Nucleus accumbens (tissue), 56 donors: ENCODE results near the gene LENG8.
A peak's percentile ranks its signal among the peaks of the same experiment; 100 is the strongest.
"Not testable (repeated sequence)": the region's sequence is repeated elsewhere in the genome, so short reads cannot be mapped to it uniquely, and the experiment has no call there.

Experiments
- DNase-seq, 56 donors: peaks; one replicate each; lab custom pipeline; 2025; lab: John Stamatoyannopoulos, UW

LENG8 gene

DNA sequence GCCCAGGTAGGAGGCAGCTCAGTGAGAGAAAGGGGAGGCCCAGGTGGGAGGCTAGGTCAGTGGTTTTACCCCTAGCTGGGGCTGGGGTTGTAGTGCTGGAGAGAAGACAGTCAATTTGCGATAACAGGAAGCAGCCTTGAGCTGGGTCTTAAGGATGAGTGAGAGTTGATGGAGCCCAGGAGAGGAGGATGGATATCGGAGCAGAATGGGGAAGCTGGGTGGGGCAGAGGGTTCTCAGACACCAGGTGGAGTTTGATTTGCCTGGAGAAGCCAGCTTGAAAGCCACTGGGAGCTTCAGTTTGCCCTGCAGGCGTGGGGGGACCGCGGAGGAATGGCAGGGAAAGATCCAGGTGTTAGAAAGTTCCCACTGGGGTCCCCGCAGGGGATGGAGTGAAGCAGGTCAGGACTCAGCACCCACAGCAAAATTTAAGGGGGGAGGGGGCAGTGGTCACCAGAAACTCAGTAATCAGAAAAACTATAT lies 24.9 kb downstream of the LENG8 start:
- no peak for DNase-seq

DNA sequence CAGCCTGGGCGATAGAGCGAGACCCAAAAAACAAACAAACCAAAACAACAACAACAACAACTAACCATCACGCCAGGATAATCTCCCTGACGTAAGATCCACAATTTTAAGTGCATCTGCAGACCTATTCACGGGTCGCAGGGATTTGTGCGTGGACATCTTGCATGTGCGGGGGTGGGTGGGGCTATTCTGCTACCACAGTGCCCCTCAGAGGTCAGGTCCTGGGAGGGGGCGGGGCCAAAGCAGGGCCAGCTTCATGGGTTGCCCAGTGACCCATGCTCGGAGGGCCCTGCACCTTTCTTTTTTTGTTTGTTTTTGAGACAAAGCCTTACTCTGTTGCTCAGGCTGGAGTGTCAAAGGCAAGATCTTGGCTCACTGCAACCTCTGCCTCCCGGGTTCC lies 26.7 kb downstream of the LENG8 start:
- DNase-seq = no peak

DNA sequence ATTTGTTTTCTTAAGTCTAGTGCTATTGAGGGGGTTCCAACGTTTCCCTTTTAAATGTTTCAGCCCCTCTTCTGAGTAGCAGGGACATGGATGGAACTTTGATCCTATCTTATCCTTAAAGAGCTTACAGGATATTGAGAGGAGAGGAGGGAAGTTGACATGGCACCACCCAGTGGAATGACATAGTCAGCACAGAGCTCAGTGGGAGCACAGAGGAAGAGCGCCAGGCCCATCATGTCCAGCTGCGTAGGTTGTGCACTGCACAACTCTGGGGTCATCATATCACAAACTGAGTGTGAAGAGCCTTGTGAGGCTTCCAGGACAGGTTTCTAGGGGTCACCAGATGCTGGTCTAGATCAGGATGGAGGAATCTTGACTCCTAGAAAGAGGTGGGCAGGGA lies 28.7 kb downstream of the LENG8 start:
- DNase-seq = no peak

- peak in 4 of 56 donors; percentile 4 to 16 (median 14) for DNase-seq
Observed at GRCh38 chr19:54478677-54479266, 29.8 kb downstream of the LENG8 start.

GRCh38 chr19:54480051-54480450 lies 31.1 kb downstream of the LENG8 start:
- DNase-seq = no peak

DNA sequence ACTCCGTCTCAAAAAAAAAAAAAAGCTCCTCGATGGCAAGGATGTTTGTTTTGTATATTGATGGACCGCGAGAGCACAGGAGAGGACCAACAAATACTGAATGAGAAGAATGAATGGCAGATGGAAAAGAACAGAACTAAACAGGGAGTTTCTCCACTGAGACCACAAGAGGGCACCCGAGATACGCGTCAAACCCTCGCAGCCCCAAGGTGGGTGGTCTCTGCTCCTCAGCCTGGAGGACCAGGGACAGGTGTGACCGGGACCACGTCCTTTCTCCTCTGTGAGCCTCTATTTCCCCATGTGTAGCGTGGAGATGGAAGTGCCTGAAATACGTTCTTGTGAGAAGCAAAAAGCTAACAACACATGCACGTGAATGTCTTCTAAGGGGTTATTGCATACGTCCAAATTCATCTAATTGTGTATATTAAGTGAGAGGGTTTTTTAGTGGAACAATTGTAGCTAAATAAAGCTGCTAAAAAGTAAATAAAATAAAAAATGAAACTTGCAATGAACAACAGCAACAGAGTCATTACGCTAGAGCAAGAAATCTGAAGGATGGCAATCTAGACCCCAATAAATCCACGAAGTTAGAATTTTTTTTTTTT lies 32.4 kb downstream of the LENG8 start:
- DNase-seq = peak in 13 of 56 donors; percentile 1 to 46 (median 17)

- no peak for DNase-seq
Observed at GRCh38 chr19:54482889-54483288, 33.9 kb downstream of the LENG8 start.

GRCh38 chr19:54484451-54484850 lies 35.5 kb downstream of the LENG8 start:
- no peak for DNase-seq

DNA sequence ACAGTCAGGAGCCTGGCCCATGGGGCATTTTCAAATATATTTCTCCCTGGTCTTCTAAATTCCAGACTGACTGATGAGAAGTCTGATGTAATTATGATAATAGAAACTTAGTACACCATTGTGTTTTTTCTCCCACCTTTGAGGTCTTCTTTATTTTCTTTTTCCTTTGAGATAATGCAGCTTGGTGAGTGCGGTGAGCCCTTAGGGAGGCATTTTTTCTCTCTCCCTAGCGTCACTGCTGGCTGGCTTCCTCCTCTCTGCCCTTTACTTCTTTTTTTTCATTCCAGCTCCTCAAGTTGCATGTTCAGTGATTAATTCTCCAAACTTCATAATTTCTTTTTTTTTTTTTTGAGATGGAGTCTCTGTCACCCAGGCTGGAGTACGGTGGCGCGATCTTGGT lies 36.9 kb downstream of the LENG8 start:
- no peak for DNase-seq

- no peak for DNase-seq
Observed at GRCh38 chr19:54489341-54489740, 40.3 kb downstream of the LENG8 start.

DNA sequence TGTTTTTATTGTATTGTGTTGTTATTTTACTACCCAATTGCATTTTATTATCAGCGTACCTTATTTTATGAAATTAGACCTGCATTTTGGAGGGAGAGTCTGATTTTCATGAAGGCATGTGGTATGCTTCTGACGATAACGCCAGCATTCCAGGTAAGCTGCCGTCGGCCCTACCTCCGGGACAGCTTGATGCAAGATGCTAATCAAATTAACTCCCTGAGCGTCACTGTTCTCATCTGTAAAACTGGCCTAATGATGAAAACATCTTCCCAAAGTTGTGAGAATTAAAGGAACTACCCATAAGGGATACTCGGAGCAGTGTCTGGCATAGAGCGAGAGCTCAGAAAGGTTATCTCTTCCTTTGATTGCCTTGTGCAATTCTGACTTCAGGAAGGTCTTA lies 40.8 kb downstream of the LENG8 start:
- DNase-seq = no peak

DNA sequence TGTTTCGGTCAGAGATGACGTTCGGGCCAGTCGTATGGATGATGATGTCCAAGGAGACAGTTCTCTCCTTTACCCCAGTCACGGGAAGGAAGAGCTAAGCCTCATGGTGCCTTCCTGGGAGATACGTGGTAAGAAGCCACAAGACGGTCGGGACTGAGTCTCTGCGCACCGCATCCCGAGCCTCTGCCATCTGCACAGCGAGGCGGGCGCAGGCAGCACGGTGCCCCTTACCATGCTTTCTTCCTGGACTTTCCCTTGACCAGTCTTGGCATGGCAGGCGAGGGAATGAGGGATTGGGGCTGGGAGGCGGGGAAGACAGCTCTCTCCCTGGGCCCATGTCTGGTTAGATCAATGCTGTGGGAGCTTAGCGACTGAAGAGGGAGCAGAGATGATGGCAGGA lies 43.6 kb downstream of the LENG8 start:
- DNase-seq = no peak

- DNase-seq = not testable (repeated sequence)
Observed at GRCh38 chr19:54493056-54493455, 44.1 kb downstream of the LENG8 start.

DNA sequence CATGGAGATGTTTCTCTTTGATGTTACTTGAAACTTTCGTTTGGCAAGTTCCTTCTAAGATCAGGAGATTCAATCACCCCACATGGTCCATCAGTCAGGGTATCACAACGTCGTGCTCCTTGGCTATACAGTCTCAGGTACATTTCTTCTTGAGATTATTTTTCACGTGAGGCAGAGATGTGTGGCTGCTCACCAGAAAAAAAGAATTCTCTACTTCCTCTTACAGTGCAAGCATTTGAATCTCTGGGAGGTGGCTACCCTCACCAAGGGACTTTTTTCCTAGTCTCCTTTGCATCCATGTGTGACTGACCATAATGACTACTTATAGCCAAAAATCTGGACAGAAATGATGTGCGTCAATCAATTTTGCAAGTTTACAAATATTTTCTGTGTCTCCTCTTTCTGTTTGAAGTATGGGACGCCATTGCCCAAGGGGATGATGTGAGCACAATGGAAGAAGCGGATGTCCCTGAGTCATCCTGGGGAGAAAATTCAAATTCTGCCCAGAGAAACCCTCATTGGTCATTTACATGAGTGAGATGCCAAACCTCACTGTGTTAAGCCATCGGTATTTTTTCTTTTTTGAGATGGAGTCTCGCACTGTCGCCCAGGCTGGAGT lies 45.1 kb downstream of the LENG8 start:
- no peak for DNase-seq

GRCh38 chr19:54495284-54495683 lies 46.3 kb downstream of the LENG8 start:
- DNase-seq = not testable (repeated sequence)

- DNase-seq = not testable (repeated sequence)
Observed at GRCh38 chr19:54497747-54498450, 48.9 kb downstream of the LENG8 start.

DNA sequence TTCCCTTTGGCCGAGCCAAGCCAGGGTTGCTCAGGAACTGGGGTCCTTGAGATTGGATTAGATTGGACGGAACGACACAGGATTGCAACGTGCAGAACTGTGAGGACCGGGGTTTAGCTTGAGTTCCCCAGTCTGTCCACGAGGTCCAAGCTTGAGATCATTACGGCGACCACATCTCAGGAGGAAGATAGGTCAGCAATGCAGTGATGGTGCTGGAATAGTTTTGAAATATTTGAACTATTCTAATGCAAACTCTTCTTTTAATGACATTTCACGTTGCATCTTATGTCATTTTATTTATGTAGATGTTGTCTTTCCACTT lies 49.4 kb downstream of the LENG8 start:
- DNase-seq = not testable (repeated sequence)

- DNase-seq = no peak
Observed at GRCh38 chr19:54502518-54503048, 53.6 kb downstream of the LENG8 start, which contains the start of gene LAIR2. Gene LAIR2, plus strand, starts transcription at chr19:54502831. Its CDS starts 88 bp downstream, at chr19:54502919.

DNA sequence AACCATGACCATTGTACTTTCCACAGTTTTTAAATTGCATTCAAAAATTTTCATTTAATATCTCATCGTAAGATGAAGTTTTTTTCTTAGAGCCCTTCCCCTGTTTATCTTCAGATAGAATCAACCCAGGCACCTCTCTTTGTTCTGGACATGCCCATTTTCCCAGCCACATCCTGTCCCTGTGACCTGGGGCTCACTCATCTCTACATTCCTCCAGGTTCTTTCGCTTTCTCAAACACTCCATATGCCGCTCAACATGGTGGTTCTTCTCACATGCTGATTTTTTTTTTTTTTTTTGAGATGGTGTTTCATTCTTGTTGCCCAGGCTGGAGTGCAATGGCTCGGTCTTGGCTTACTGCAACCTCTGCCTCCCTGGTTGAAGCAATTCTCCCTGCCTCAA lies 56.5 kb downstream of the LENG8 start:
- not testable (repeated sequence) for DNase-seq

DNA sequence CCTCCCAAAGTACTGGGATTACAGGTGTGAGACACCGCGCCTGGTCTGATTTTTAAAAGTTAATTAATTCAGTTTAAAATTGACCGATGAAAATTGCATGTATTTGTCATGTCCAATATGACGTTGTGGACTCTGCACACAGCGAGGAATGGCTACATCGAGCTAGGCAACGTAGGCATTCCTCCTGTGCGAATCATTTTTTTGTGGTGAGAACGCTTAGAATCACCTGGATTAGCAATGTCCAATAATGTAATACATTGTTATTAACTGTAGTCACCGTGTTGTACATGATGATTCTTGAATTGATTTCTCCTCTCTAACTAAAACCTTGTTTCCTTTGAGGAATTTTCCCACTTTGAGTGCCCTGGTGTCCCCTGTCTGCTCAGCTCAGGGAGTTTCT lies 57.1 kb downstream of the LENG8 start:
- DNase-seq = no peak

DNA sequence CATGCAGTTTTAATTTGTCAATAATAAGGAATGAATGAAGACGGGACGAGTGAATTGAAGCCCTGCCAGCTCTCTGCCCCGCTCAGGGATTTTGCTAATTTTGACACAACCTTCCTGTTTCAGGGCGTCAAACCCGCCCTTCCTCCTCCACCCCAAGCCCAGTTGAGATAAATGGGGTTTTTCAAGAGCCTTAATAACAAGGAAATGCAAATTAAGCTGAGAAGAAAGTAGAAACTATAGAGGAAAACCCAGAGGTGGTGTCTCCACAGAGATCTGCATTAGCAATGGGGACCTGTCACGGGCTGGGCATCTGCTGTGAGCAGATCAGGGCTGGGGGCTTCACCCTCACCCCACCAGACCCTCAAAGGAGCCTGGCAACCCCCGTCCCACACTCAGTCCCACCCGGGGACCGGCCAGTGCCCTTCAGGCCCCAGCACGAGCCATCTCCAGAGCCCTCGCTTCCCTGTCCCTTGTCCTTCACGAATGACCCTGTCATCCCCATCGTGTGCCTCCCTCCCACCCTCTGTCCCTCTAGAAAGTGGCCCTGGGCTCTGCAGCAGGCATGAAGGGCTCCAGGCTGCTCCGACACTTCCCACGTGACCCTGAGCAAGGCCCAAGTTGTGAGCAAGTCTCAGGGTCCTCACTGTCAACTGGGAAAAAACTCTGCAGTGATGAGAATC lies 58.2 kb downstream of the LENG8 start:
- DNase-seq = not testable (repeated sequence)
